AG04449 (cell line): ENCODE data around the gene ADGRV1.
"Not testable (repeated sequence)": the region's sequence is repeated elsewhere in the genome, so short reads cannot be mapped to it uniquely, and the experiment has no call there.

ENCODE experiments used
- CTCF ChIA-PET: fragments of 350-600 bp; formaldehyde crosslinking; extraction: SDS; loops from one replicate; lab custom pipeline; 2021; ENCODE audit warnings: antibody characterized with exemption; lab: Yijun Ruan, JAX
- POLR2A ChIA-PET: fragments of 400-600, 350-600 bp; formaldehyde crosslinking; extraction: SDS; loops from one replicate; lab custom pipeline; 2020; ENCODE audit warnings: antibody characterized with exemption, inconsistent platforms; lab: Yijun Ruan, JAX
- DNase-seq: peaks from one replicate; pipeline ENCODE4 v3.0.0-alpha.2; 2010; ENCODE audit warnings: low read depth, low spot score
- H3K4me3 ChIP-seq: 2 replicates; pipeline ENCODE4 v1.5.1; 2011; ENCODE audit warnings: low read depth, mild to moderate bottlenecking, control low read depth, low read length
- TF ChIP-seq, protein P1 (sequence below): IDR thresholded peaks from one replicate; pipeline ENCODE4 v1.5.1; 2011; ENCODE audit warnings: mild to moderate bottlenecking, moderate library complexity, low read length, control low read depth, inconsistent platforms; ENCODE audit not compliant: insufficient read depth; ENCODE audit errors: missing control alignments

Gene ADGRV1

GRCh38 chr5:90833753-90834152, 275.2 kb downstream of the ADGRV1 start:
- ChIA-PET CTCF (no interaction called here), POLR2A (no interaction called here)
- no peak overlapping the region for H3K4me3 ChIP-seq
- TF ChIP-seq, protein P1, sequence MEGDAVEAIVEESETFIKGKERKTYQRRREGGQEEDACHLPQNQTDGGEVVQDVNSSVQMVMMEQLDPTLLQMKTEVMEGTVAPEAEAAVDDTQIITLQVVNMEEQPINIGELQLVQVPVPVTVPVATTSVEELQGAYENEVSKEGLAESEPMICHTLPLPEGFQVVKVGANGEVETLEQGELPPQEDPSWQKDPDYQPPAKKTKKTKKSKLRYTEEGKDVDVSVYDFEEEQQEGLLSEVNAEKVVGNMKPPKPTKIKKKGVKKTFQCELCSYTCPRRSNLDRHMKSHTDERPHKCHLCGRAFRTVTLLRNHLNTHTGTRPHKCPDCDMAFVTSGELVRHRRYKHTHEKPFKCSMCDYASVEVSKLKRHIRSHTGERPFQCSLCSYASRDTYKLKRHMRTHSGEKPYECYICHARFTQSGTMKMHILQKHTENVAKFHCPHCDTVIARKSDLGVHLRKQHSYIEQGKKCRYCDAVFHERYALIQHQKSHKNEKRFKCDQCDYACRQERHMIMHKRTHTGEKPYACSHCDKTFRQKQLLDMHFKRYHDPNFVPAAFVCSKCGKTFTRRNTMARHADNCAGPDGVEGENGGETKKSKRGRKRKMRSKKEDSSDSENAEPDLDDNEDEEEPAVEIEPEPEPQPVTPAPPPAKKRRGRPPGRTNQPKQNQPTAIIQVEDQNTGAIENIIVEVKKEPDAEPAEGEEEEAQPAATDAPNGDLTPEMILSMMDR = no peak
- DNase-seq = no peak

GRCh38 chr5:90834711-90835110, 276.1 kb downstream of the ADGRV1 start:
- ChIA-PET POLR2A (no interaction called here), CTCF (no interaction called here)
- H3K4me3 ChIP-seq = no peak overlapping the region
- TF ChIP-seq, protein P1 = no peak
- DNase-seq = no peak

DNA sequence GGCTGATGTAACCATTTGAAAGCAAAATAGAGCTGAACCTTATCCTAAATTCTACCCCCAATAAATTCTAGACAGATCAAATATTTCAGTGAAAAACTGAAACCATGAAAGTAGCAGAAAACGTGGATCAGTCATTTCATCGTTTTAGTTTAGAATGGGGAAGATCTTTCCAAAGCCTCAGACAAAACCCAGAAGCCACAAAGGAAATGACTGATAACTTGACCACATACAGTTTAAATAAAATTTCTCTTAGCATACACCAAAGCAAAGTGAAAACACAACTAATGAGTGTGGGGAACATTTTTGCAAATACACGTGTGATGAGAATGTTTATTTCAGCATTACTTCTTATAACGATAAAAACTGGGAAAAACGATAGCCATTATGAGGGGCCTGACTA, 284.8 kb downstream of the ADGRV1 start:
- TF ChIP-seq, protein P1 = no peak
- ChIA-PET CTCF (no interaction called here), POLR2A (no interaction called here)
- no peak overlapping the region for H3K4me3 ChIP-seq
- DNase-seq = no peak

DNA sequence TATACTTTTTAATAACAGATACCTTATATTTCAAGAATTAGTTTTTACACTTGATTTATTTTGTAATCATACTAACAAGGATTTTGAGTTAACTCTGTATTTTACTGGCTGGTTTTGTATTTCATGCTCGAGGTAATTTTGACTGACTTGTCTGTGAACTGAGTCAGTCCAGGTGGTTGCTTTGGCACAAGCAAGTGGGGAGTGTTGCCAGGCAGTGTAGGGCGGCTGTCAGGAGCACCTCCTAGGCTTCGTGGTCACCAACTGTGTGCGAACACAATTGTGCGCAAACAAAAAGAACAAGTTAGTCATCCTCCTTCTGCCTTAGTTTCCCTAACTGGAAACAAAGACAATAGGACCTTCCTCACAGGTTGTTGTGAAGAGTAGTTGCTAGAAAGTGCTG, 286.3 kb downstream of the ADGRV1 start:
- ChIA-PET POLR2A (no interaction called here), CTCF (no interaction called here)
- TF ChIP-seq, protein P1 = no peak
- no peak overlapping the region for H3K4me3 ChIP-seq
- no peak for DNase-seq

- ChIA-PET POLR2A (no interaction called here), CTCF (no interaction called here)
- no peak for DNase-seq
- TF ChIP-seq, protein P1 = no peak
- H3K4me3 ChIP-seq = no peak overlapping the region
These were observed 287.3 kb downstream of the ADGRV1 start for GRCh38 chr5:90845723-90846554.

DNA sequence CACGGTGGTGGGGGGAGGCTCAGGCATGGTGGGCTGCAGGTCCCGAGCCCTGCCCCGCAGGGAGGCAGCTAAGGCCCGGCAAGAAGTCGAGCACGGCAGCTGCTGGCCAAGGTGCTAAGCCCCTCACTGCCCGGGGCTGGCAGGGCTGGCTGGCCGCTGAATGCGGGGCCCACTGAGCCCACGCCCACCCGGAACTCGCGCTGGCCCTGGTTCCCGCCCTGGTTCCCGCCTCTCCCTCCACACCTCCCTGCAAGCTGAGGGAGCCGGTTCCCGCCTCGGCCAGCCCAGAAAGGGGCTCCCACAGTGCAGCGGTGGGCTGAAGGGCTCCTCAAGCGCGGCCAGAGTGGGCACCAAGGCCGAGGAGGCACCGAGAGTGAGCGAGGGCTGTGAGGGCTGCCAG, 289.0 kb downstream of the ADGRV1 start:
- H3K4me3 ChIP-seq, POLR2A ChIA-PET, CTCF ChIA-PET, DNase-seq: not testable (repeated sequence)

DNA sequence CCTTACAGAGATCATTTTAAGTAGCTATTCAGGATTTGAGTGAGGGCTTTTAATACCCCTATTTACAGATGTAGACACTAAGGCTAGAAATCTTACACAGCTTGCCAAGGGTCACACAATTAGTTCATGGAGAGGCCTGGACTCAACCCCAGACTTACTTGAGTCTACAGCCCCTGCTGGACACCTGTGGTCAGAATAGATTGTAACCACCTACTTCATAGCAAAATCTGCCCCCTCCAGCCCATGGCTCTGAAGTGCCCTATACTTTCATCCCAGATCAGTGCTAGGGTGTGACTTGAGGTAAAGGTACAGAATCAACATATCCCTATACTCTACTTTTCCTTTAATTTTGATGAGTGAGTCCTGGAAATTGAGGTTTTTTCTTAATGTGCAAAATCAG, 291.3 kb downstream of the ADGRV1 start:
- CTCF ChIA-PET = no interaction called here

More for the DNA sequence above, 291.3 kb downstream of the ADGRV1 start:
- no peak overlapping the region for H3K4me3 ChIP-seq
- TF ChIP-seq, protein P1 = no peak
- no peak for DNase-seq
- POLR2A ChIA-PET = no interaction called here
